Muscle layer of duodenum (tissue), 2 donors: ENCODE results near the gene PCED1A.
"Not testable (repeated sequence)": the region's sequence is repeated elsewhere in the genome, so short reads cannot be mapped to it uniquely, and the experiment has no call there.

Experiments
- H3K27ac ChIP-seq: one replicate; pipeline ENCODE4 v1.7.0; 2013; ENCODE audit warnings: mild to moderate bottlenecking, low read length
- H3K27me3 ChIP-seq: one replicate; pipeline ENCODE4 v1.7.0; 2013; ENCODE audit warnings: low read depth, mild to moderate bottlenecking, control low read depth, low read length
- H3K36me3 ChIP-seq, 2 donors: one replicate each; pipeline ENCODE4 v1.7.0; 2013; ENCODE audit warnings: low read length in 2 of 2, control low read depth in 1 of 2, mild to moderate bottlenecking in 1 of 2; ENCODE audit not compliant: insufficient read depth in 2 of 2, control insufficient read depth in 1 of 2
- H3K4me1 ChIP-seq, 2 donors: one replicate each; pipeline ENCODE4 v1.7.0; 2013; ENCODE audit warnings: low read length in 2 of 2, mild to moderate bottlenecking in 2 of 2, control low read depth in 1 of 2, moderate library complexity in 1 of 2; ENCODE audit not compliant: insufficient read depth in 2 of 2, control insufficient read depth in 1 of 2
- H3K4me3 ChIP-seq, 2 donors: one replicate each; pipeline ENCODE4 v1.7.0; 2013; ENCODE audit warnings: low read length in 2 of 2, low read depth in 1 of 2, mild to moderate bottlenecking in 1 of 2
- H3K9me3 ChIP-seq, 2 donors: one replicate each; pipeline ENCODE4 v1.7.0; 2013; ENCODE audit warnings: low read length in 2 of 2, control low read depth in 1 of 2, mild to moderate bottlenecking in 1 of 2; ENCODE audit not compliant: control insufficient read depth in 1 of 2
- donor health status: healthy.

Gene PCED1A

GRCh38 chr20:2838170-2838797 lies 2.2 kb downstream of the PCED1A start:
- H3K36me3 ChIP-seq: peaks cover 5 to 7% of the 10 kb centered on the region in 2 donors
- H3K4me3 ChIP-seq: no peak overlapping the region
- peaks cover 4 to 13% of the 10 kb centered on the region in 2 donors for H3K4me1 ChIP-seq
- no peaks in the 10 kb centered on the region for H3K27me3 ChIP-seq
- H3K9me3 ChIP-seq: no peaks in the 10 kb centered on the region
- no peak overlapping the region for H3K27ac ChIP-seq

GRCh38 chr20:2837221-2837960 lies 3.1 kb downstream of the PCED1A start:
- H3K9me3 ChIP-seq: no peaks in the 10 kb centered on the region
- no peaks in the 10 kb centered on the region for H3K27me3 ChIP-seq
- no peak overlapping the region for H3K4me3 ChIP-seq
- peaks cover 4 to 13% of the 10 kb centered on the region in 2 donors for H3K4me1 ChIP-seq
- no peak overlapping the region for H3K27ac ChIP-seq
- peaks cover 5 to 7% of the 10 kb centered on the region in 2 donors for H3K36me3 ChIP-seq

GRCh38 chr20:2836035-2836434 lies 4.4 kb downstream of the PCED1A start:
- H3K4me3 ChIP-seq: no peak overlapping the region
- H3K27ac ChIP-seq: no peak overlapping the region
- H3K9me3 ChIP-seq: no peaks in the 10 kb centered on the region
- H3K27me3 ChIP-seq: no peaks in the 10 kb centered on the region
- H3K4me1 ChIP-seq: peaks cover 0 to 6% of the 10 kb centered on the region in 2 donors
- H3K36me3 ChIP-seq: peaks cover 5 to 7% of the 10 kb centered on the region in 2 donors

- Histone ChIP-seq H3K4me1 (peaks cover 0 to 6% of the 10 kb centered on the region in 2 donors), H3K27me3 (no peaks in the 10 kb centered on the region), H3K9me3 (no peaks in the 10 kb centered on the region), H3K36me3 (peaks cover 5 to 7% of the 10 kb centered on the region in 2 donors), H3K27ac (no peak overlapping the region), H3K4me3 (no peak overlapping the region)
Observed at GRCh38 chr20:2835331-2835796, 5.1 kb downstream of the PCED1A start.

- H3K36me3 ChIP-seq: peaks cover 5 to 7% of the 10 kb centered on the region in 2 donors
- no peak overlapping the region for H3K4me3 ChIP-seq
- H3K27me3 ChIP-seq: no peaks in the 10 kb centered on the region
- no peaks in the 10 kb centered on the region for H3K9me3 ChIP-seq
- H3K4me1 ChIP-seq: peaks cover 0 to under 1% of the 10 kb centered on the region in 2 donors
- H3K27ac ChIP-seq: no peak overlapping the region
Observed at GRCh38 chr20:2834401-2835110, 5.9 kb downstream of the PCED1A start.

GRCh38 chr20:2833761-2834160 lies 6.7 kb downstream of the PCED1A start:
- H3K9me3 ChIP-seq: no peaks in the 10 kb centered on the region
- H3K4me1 ChIP-seq: no peaks in the 10 kb centered on the region
- H3K36me3 ChIP-seq: peaks cover 5 to 7% of the 10 kb centered on the region in 2 donors
- H3K4me3 ChIP-seq: no peak overlapping the region
- H3K27ac ChIP-seq: no peak overlapping the region
- peaks cover 5% of the 10 kb centered on the region for H3K27me3 ChIP-seq

- not testable (repeated sequence) for H3K4me3 ChIP-seq, H3K27me3 ChIP-seq, H3K27ac ChIP-seq, H3K9me3 ChIP-seq, H3K36me3 ChIP-seq, H3K4me1 ChIP-seq
Observed at GRCh38 chr20:2831206-2831605, 9.2 kb downstream of the PCED1A start.

GRCh38 chr20:2829376-2829775 lies 11.1 kb downstream of the PCED1A start:
- Histone ChIP-seq H3K36me3 (no peaks in the 10 kb centered on the region), H3K4me1 (no peaks in the 10 kb centered on the region), H3K27me3 (peaks cover 5% of the 10 kb centered on the region), H3K4me3 (no peak overlapping the region), H3K27ac (no peak overlapping the region), H3K9me3 (no peaks in the 10 kb centered on the region)

GRCh38 chr20:2826655-2827054 lies 13.8 kb downstream of the PCED1A start:
- H3K4me1 ChIP-seq: no peaks in the 10 kb centered on the region
- H3K27me3 ChIP-seq: peaks cover 5% of the 10 kb centered on the region
- H3K4me3 ChIP-seq: no peak overlapping the region
- H3K27ac ChIP-seq: no peak overlapping the region
- no peaks in the 10 kb centered on the region for H3K9me3 ChIP-seq
- H3K36me3 ChIP-seq: no peaks in the 10 kb centered on the region

GRCh38 chr20:2825761-2826160 lies 14.7 kb downstream of the PCED1A start:
- Histone ChIP-seq H3K4me1 (peaks cover 0 to 4% of the 10 kb centered on the region in 2 donors), H3K36me3 (no peaks in the 10 kb centered on the region), H3K27ac (no peak overlapping the region), H3K9me3 (no peaks in the 10 kb centered on the region), H3K4me3 (no peak overlapping the region), H3K27me3 (peaks cover 5% of the 10 kb centered on the region)

GRCh38 chr20:2822073-2822472 lies 18.4 kb downstream of the PCED1A start:
- H3K4me3 ChIP-seq: no peak overlapping the region
- H3K9me3 ChIP-seq: no peaks in the 10 kb centered on the region
- no peak overlapping the region for H3K27ac ChIP-seq
- peaks cover 14% of the 10 kb centered on the region for H3K27me3 ChIP-seq
- H3K4me1 ChIP-seq: peaks cover 0 to 4% of the 10 kb centered on the region in 2 donors
- no peaks in the 10 kb centered on the region for H3K36me3 ChIP-seq
